SK-N-MC (cell line): Measurements from ENCODE around the gene CDC40.

ENCODE experiments used
- EZH2 ChIP-seq: fragments of 200-600 bp; sonication (generic); IDR thresholded peaks from one replicate; pipeline ENCODE4 v1.6.1; 2017; ENCODE audit warnings: antibody characterized with exemption
- FOXP2 ChIP-seq: optimal IDR thresholded peaks from 2 replicates; pipeline ENCODE3; 2011; ENCODE audit warnings: mild to moderate bottlenecking, moderate library complexity; ENCODE audit not compliant: insufficient read depth; ENCODE audit errors: extremely low read length, control extremely low read depth
- POLR2AphosphoS5 ChIP-seq: IDR thresholded peaks from 2 replicates; pipeline ENCODE4 v1.6.1; 2012; ENCODE audit warnings: mild to moderate bottlenecking, low read depth, low read length, borderline replicate concordance

- no peak for TF ChIP-seq EZH2
- TF ChIP-seq POLR2AphosphoS5 = no peak
- TF ChIP-seq FOXP2 = no peak
Observed at GRCh38 chr6:110214338-110214737, 34.1 kb downstream of the CDC40 start.
